HepG2 (cell line): ENCODE measurements around the gene HMGN5. TPM values are rescaled to one million over a fixed set of nuclear protein-coding genes. Genes with fewer than 3 reads are reported as not detected.
A peak's percentile ranks its signal among the peaks of the same experiment; 100 is the strongest.

ENCODE experiments used
- ATAC-seq: fragments of 200-7000 bp; cut with Tn5 transposase; 3 replicates; pipeline ENCODE4 v1.9.1; 2020; ENCODE audit warnings: mild to moderate bottlenecking, moderate library complexity
- BruUV-seq: library from RNA; stranded (reverse); fragments of 400-500 nt; replicated peaks from 2 replicates; lab custom pipeline; 2021; lab: Mats Ljungman, UMichigan
- CTCF ChIA-PET: fragments of 300-600 bp; formaldehyde crosslinking; extraction: SDS; loops from one replicate; lab custom pipeline; 2021; ENCODE audit warnings: low total read pairs, inconsistent platforms, low intra/inter-chr PET ratio; lab: Yijun Ruan, JAX
- POLR2A ChIA-PET: fragments of 350-600 bp; sonication (Branson Sonifier 250); formaldehyde crosslinking; loops from one replicate; lab custom pipeline; 2020; ENCODE audit warnings: antibody characterized with exemption, inconsistent platforms; lab: Yijun Ruan, JAX
- DNase-seq: peaks from one replicate; pipeline ENCODE4 v3.0.0-alpha.2; 2015; ENCODE audit warnings: low spot score
- FAIRE-seq: peaks from 3 replicates; lab custom pipeline; 2011; peaks lifted over from hg19 to GRCh38; lab: Jason Lieb, UNC
- H2AFZ ChIP-seq: one replicate; pipeline ENCODE4 v1.6.1; 2011; ENCODE audit warnings: low read length, inconsistent platforms
- H3K27ac ChIP-seq: fragments of 300-600 bp; 3 replicates; pipeline ENCODE4 v1.8.0; 2011; ENCODE audit warnings: mixed run types, mild to moderate bottlenecking, mixed read lengths, low read length, inconsistent platforms; ENCODE audit not compliant: insufficient read depth; ENCODE audit errors: extremely low read length
- H3K27me3 ChIP-seq, 2 experiments: fragments of 200-600 bp in 1 of 2; 2 replicates in 1 of 2; 3 replicates in 1 of 2; pipeline versions ENCODE4 v1.6.0 to v1.8.0; 2011; ENCODE audit warnings: low read length in 2 of 2, mild to moderate bottlenecking in 2 of 2, moderate library complexity in 2 of 2, inconsistent platforms in 1 of 2; ENCODE audit not compliant: insufficient read depth in 2 of 2, control insufficient read depth in 1 of 2
- H3K36me3 ChIP-seq, 2 experiments: fragments of 200-600 bp in 1 of 2; replicated peaks in 1 of 2; 2 replicates in 1 of 2; 3 replicates in 1 of 2; pipeline versions ENCODE4 v1.5.1 to v1.8.0; 2011; ENCODE audit warnings: low read length in 2 of 2, inconsistent platforms in 1 of 2; ENCODE audit not compliant: insufficient read depth in 2 of 2, control insufficient read depth in 1 of 2
- H3K4me1 ChIP-seq: 2 replicates; pipeline ENCODE4 v1.5.1; 2012; ENCODE audit warnings: low read length, inconsistent platforms; ENCODE audit not compliant: insufficient read depth
- H3K4me2 ChIP-seq: 2 replicates; pipeline ENCODE4 v1.6.0; 2011; ENCODE audit warnings: low read depth, low read length, inconsistent platforms
- H3K4me3 ChIP-seq, 3 experiments: fragments of 200-600 bp in 1 of 3; sonication (generic), shearing (Covaris generic) in 1 of 3; replicated peaks in 1 of 3; 2 replicates each; pipeline ENCODE4 v1.5.1; 2011 to 2016; ENCODE audit warnings: low read length in 3 of 3, inconsistent platforms in 2 of 3, low read depth in 2 of 3, mild to moderate bottlenecking in 2 of 3, control low read depth in 1 of 3, mixed read lengths in 1 of 3; ENCODE audit not compliant: insufficient read depth in 1 of 3
- H3K79me2 ChIP-seq: one replicate; pipeline ENCODE4 v1.6.1; 2011; ENCODE audit warnings: low read length, inconsistent platforms; ENCODE audit not compliant: insufficient read depth
- H3K9ac ChIP-seq: 2 replicates; pipeline ENCODE4 v1.6.0; 2011; ENCODE audit warnings: mild to moderate bottlenecking, low read depth, low read length, inconsistent platforms; ENCODE audit not compliant: insufficient read depth
- H3K9me3 ChIP-seq: 2 replicates; pipeline ENCODE4 v1.5.1; 2012; ENCODE audit warnings: mild to moderate bottlenecking, low read length
- H4K20me1 ChIP-seq: 2 replicates; pipeline ENCODE4 v1.6.0; 2011; ENCODE audit warnings: inconsistent platforms, mild to moderate bottlenecking, low read length, moderate library complexity; ENCODE audit not compliant: insufficient read depth
- KDM5A ChIP-seq: fragments of 200-600 bp; sonication (generic); IDR thresholded peaks from 2 replicates; pipeline ENCODE4 v1.7.0; 2018; ENCODE audit warnings: antibody characterized with exemption, mild to moderate bottlenecking, low read length, borderline replicate concordance
- MAFF ChIP-seq: IDR thresholded peaks from 2 replicates; pipeline ENCODE4 v1.6.1; 2011; ENCODE audit warnings: low read depth, low read length, improper control_type of control experiment
- MAFK ChIP-seq, 2 experiments: IDR thresholded peaks in 1 of 2; conservative IDR thresholded peaks in 1 of 2; 2 replicates each; pipeline ENCODE4 v1.6.1; 2011; ENCODE audit warnings: improper control_type of control experiment in 2 of 2, low read length in 2 of 2
- PPARG ChIP-seq: conservative IDR thresholded peaks from 2 replicates; pipeline ENCODE4 v1.6.1; 2016; ENCODE audit warnings: missing biosample characterization, missing genetic modification reagents
- RARA ChIP-seq: IDR thresholded peaks from 2 replicates; pipeline ENCODE4 v1.6.1; 2016; ENCODE audit warnings: missing genetic modification reagents, missing compliant biosample characterization
- ZNF597 ChIP-seq: sonication (generic); formaldehyde crosslinking; IDR thresholded peaks from 2 replicates; pipeline ENCODE4 v1.5.0; 2020; ENCODE audit warnings: missing genetic modification reagents
- WGBS: methylation state at CpG from one replicate; pipeline ENCODE4 v1.1.6; 2017; ENCODE audit warnings: low lambda C conversion rate; 5-methylcytosine and 5-hydroxymethylcytosine counted together
- in situ Hi-C: cut with HindIII; loops from 2 replicates; pipeline ENCODE4 v1.10.0; 2017; ENCODE audit warnings: low pct_unique_long_range_greater_than_20kb; ENCODE audit not compliant: extremely low pct_ligation_motif_present
- intact Hi-C: fragments of 100-400 bp; cut with micrococcal nuclease; formaldehyde crosslinking; loops from one replicate; pipeline ENCODE4 v1.10.0; 2022; ENCODE audit not compliant: unreplicated experiment
- polyA plus RNA-seq, 8 experiments: library from polyadenylated mRNA; depleted of rRNA in 3 of 8; stranded (reverse) in 7 of 8; unstranded in 1 of 8; fragments of >200 nt; fragmentation: Illumina TruSeq in 4 of 8; extraction: Trizol in 4 of 8; gene quantifications; 2 replicates each; pipeline versions ENCODE4 v1.2.1 to v1.2.3, GENCODE V29; 2011 to 2016; ENCODE audit warnings: low read depth in 4 of 8, missing spikeins in 1 of 8, mixed read lengths in 1 of 8; ENCODE audit not compliant: insufficient read depth in 1 of 8
- total RNA-seq, 5 experiments: library from RNA; depleted of rRNA; stranded (reverse); fragments of >200 nt; fragmentation: Illumina TruSeq; extraction: Trizol; gene quantifications; 2 replicates each; pipeline ENCODE4 v1.2.3, GENCODE V29; 2016; ENCODE audit warnings: low read depth in 1 of 5

The HMGN5 gene
- total and polyA plus RNA-seq, 2 of the 13 experiments (the other 11 are each of a cell fraction or from before 2014, with no cell fraction given), result 0.24 to 0.44 TPM

GRCh38 chrX:81110286-81110685, 91.4 kb downstream of the HMGN5 start:
- Histone ChIP-seq H3K36me3 (no peaks in the 10 kb centered on the region), H3K4me1 (no peaks in the 10 kb centered on the region), H3K4me3 (no peak overlapping the region), H3K27me3 (no peaks in the 10 kb centered on the region), H3K9ac (no peak overlapping the region), H3K79me2 (no peaks in the 10 kb centered on the region), H3K9me3 (peaks cover 17% of the 10 kb centered on the region), H2AFZ (no peak overlapping the region), H3K27ac (no peak overlapping the region), H3K4me2 (no peak overlapping the region), H4K20me1 (no peaks in the 10 kb centered on the region)
- DNase-seq, result no peak
- peak; percentile 31; the same call in 1 of the 2 replicates for TF ChIP-seq MAFF
- peak; percentile 33 to 61; a peak in 3 of 4 replicates for TF ChIP-seq MAFK (conservative IDR thresholded peaks at IDR 0.05 in 1 of 2, IDR thresholded peaks at IDR 0.05 in 1 of 2; ENCODE audit: low read length in 2 of 2)
- TF ChIP-seq RARA, result no peak
- no peak for TF ChIP-seq KDM5A
- intact Hi-C loops (no loop called here), in situ Hi-C loops (no loop called here)
- FAIRE-seq, result no peak
- 2% methylated on average over 3 of the region's 3 CpGs for WGBS
- no peak for ATAC-seq
- ChIA-PET POLR2A (no interaction called here), CTCF (no interaction called here)
- no TSS peak for BruUV-seq

- H3K4me2 ChIP-seq, result no peak overlapping the region
- BruUV-seq, result no TSS peak
- FAIRE-seq, result no peak
Observed at GRCh38 chrX:81082649-81083048, 119.1 kb downstream of the HMGN5 start.

More at GRCh38 chrX:81082649-81083048, 119.1 kb downstream of the HMGN5 start:
- Histone ChIP-seq H3K36me3 (no peaks in the 10 kb centered on the region), H3K4me1 (no peaks in the 10 kb centered on the region), H3K4me3 (no peak overlapping the region), H3K9ac (no peak overlapping the region), H3K79me2 (no peaks in the 10 kb centered on the region), H3K9me3 (no peaks in the 10 kb centered on the region), H3K27ac (no peak overlapping the region), H2AFZ (no peak overlapping the region), H4K20me1 (no peaks in the 10 kb centered on the region), H3K27me3 (no peaks in the 10 kb centered on the region)
- no peak for DNase-seq
- no peak for ATAC-seq
- POLR2A ChIA-PET, result no interaction called here
- CTCF ChIA-PET, result no interaction called here
- WGBS, result 0% methylated on average over 2 of the region's 2 CpGs
- intact Hi-C loops, result no loop called here
- no peak for TF ChIP-seq ZNF597 (CRISPR knock-in tag)
- TF ChIP-seq PPARG (CRISPR knock-in tag), result no peak
- in situ Hi-C loops, result no loop called here

Other genes starting within 250 kb of the HMGN5 start
- 8.9 and 17.9 TPM in 2 replicates for gene SH3BGRL, start 189 bp upstream of the HMGN5 start, total RNA-seq (2016; rRNA removed; fragmentation: Illumina TruSeq; extraction: Trizol)
- gene SH3BGRL, start 189 bp upstream of the HMGN5 start, polyA plus RNA-seq (2011; rRNA removed), result 8.2 and 11.4 TPM in 2 replicates